Activated naive CD8-positive, alpha-beta T cell treated with anti-CD3 and anti-CD28 coated beads, Interleukin-2, amount 10 ng/mL, durations not matched to agents 7 days and 5 days (primary cell): ENCODE measurements around the gene SMYD4. TPM values are rescaled to one million over a fixed set of nuclear protein-coding genes. Genes with fewer than 3 reads are reported as not detected.
"Not testable (repeated sequence)": the region's sequence is repeated elsewhere in the genome, so short reads cannot be mapped to it uniquely, and the experiment has no call there.

Source experiments
- ATAC-seq: fragments of 150-1000 bp; cut with Tn5 transposase; one replicate; pipeline ENCODE4 v1.10.0; 2021; ENCODE audit warnings: low read depth, moderate library complexity
- POLR2A ChIA-PET: fragments of 350-600 bp; sonication (Branson Sonifier 250); formaldehyde crosslinking; loops from one replicate; lab custom pipeline; 2021; ENCODE audit warnings: antibody characterized with exemption; lab: Charles Lee
- DNase-seq: peaks from one replicate; pipeline ENCODE4 v3.0.0; 2021
- H3K27ac Mint-ChIP-seq: one replicate; pipeline ENCODE4 v1.8.0; 2022; ENCODE audit warnings: mild to moderate bottlenecking, mixed read lengths
- H3K27me3 Mint-ChIP-seq: one replicate; pipeline ENCODE4 v1.8.0; 2022; ENCODE audit warnings: mild to moderate bottlenecking, moderate library complexity, mixed read lengths
- H3K36me3 Mint-ChIP-seq: one replicate; pipeline ENCODE4 v1.8.0; 2021; ENCODE audit warnings: mild to moderate bottlenecking, mixed read lengths
- H3K4me1 Mint-ChIP-seq: one replicate; pipeline ENCODE4 v1.8.0; 2021; ENCODE audit warnings: mixed read lengths
- H3K4me3 Mint-ChIP-seq: one replicate; pipeline ENCODE4 v1.8.0; 2022; ENCODE audit warnings: mild to moderate bottlenecking, moderate library complexity, mixed read lengths
- H3K9me3 Mint-ChIP-seq: one replicate; pipeline ENCODE4 v1.8.0; 2021; ENCODE audit warnings: mixed read lengths
- total RNA-seq, 2 experiments: library from RNA; stranded (reverse); gene quantifications; one replicate each; pipeline ENCODE4 v1.2.3, GENCODE V29; 2021

Gene SMYD4
- total RNA-seq, 2 experiments from 2014 or later, result 44.7 to 48.6 TPM

DNA sequence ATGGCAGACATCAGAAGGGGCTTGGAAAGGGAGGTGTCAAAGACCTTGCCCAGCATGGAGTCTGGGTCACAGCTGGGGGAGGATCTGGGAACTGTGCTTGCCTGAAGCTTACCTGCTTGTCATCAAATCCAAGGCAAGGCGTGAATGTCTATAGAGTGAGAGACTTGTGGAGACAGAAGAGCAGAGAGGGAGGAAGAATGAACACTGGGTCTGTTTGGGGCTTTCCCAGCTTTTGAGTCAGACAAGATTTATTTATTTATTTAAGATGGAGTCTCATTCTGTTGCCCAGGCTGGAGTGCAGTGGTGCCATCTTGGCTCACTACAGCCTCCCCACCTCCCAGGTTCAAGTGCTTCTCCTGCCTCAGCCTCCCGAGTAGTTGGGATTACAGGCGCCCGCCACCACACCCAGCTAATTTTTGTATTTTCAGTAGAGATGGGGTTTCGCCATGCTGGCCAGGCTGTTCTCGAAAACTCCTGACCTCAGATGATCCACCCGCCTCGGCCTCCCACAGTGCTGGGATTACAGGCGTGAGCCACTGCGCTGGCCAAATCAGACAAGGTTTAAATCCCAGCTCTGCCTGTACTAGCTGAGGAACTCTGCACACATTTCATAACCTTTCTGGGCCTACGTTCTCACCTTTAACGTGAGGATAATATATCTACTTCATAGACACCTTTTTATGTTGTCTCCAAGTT is 56.6 kb downstream of the SMYD4 start:
- peak overlapping the region; percentile 54 for H3K27ac Mint-ChIP-seq
- H3K9me3 Mint-ChIP-seq, H3K4me1 Mint-ChIP-seq, DNase-seq, H3K4me3 Mint-ChIP-seq, H3K36me3 Mint-ChIP-seq, H3K27me3 Mint-ChIP-seq, ATAC-seq: not testable (repeated sequence)
- POLR2A ChIA-PET, result interaction anchor here (0.8 kb wide), 1 partner anchor 10 kb away, joined by 3 read pairs; no protein-coding TSS in a partner anchor

DNA sequence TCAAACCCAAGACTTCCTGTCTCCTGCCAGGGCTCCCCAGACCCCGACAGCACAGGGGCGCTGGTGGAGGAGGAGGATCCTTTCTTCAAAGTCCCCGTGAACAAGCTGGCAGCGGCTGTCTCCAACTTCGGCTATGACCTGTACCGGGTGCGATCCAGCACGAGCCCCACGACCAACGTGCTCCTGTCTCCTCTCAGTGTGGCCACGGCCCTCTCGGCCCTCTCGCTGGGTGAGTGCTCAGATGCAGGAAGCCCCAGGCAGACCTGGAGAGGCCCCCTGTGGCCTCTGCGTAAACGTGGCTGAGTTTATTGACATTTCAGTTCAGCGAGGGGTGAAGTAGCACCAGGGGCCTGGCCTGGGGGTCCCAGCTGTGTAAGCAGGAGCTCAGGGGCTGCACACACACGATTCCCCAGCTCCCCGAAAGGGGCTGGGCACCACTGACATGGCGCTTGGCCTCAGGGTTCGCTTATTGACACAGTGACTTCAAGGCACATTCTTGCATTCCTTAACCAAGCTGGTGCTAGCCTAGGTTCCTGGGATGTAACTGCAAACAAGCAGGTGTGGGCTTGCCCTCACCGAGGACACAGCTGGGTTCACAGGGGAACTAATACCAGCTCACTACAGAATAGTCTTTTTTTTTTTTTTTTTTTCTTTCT is 59.8 kb downstream of the SMYD4 start:
- ATAC-seq (peak; percentile 62), DNase-seq (peak; percentile 45)
- H3K4me3 Mint-ChIP-seq, result peak overlapping the region; percentile 54
- H3K27ac Mint-ChIP-seq, result peak overlapping the region; percentile 69
- no peaks in the 10 kb centered on the region for H3K9me3 Mint-ChIP-seq
- no peaks in the 10 kb centered on the region for H3K27me3 Mint-ChIP-seq
- H3K36me3 Mint-ChIP-seq, result peaks cover 1% of the 10 kb centered on the region
- POLR2A ChIA-PET, result interaction anchor here (0.6 to 2.0 kb wide), 7 partner anchors 22 to 53 kb away, joined by 3 to 8 read pairs (median 3); no protein-coding TSS in a partner anchor
- H3K4me1 Mint-ChIP-seq, result peaks cover 13% of the 10 kb centered on the region

- ATAC-seq (no peak), DNase-seq (no peak)
- POLR2A ChIA-PET, result no interaction called here
- peaks cover 29% of the 10 kb centered on the region for H3K4me1 Mint-ChIP-seq
- H3K27me3 Mint-ChIP-seq, result no peaks in the 10 kb centered on the region
- no peak overlapping the region for H3K4me3 Mint-ChIP-seq
- H3K36me3 Mint-ChIP-seq, result no peaks in the 10 kb centered on the region
- H3K27ac Mint-ChIP-seq, result no peak overlapping the region
- no peaks in the 10 kb centered on the region for H3K9me3 Mint-ChIP-seq
Measured at GRCh38 chr17:1767358-1767757, 62.3 kb downstream of the SMYD4 start.

DNA sequence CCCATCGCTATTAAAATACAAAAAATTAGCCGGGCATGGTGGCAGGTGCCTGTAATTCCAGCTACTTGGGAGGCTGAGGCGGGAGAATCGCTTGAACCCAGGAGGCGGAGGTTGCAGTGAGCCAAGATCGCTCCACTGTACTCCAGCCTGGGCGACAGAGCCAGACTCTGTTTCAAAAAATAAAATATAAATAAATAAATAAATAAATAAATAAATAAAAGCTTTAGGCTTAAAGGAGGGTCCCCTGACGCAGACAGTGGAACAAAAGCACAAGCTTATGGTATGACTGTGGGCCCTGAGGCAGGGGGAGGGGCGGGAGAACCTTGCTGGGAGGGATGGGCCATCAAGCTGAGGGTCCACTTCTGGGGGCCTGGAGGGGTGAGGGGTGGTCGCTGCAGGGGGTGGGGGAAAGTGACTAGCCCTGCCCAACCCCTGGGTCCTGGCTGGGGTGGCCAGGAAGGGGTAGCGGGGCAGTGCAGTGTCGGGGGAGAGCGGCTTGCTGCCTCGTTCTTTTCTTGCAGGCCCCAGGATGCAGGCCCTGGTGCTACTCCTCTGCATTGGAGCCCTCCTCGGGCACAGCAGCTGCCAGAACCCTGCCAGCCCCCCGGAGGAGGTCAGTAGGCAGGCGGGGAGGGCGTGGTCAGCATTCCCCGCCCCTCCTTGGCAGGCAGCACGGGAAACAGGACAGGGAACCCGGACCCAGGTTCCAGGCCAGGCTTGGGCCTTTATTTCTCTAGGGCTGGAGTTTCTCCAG is 63.1 kb downstream of the SMYD4 start:
- DNase-seq, result no peak
- POLR2A ChIA-PET, result interaction anchor here (1.2 kb wide), 1 partner anchor 42 kb away, joined by 3 read pairs; the partner anchor contains the start of gene WDR81
- H3K36me3 Mint-ChIP-seq, result no peaks in the 10 kb centered on the region
- no peak overlapping the region for H3K4me3 Mint-ChIP-seq
- H3K9me3 Mint-ChIP-seq, result no peaks in the 10 kb centered on the region
- no peak for ATAC-seq
- no peaks in the 10 kb centered on the region for H3K27me3 Mint-ChIP-seq
- H3K4me1 Mint-ChIP-seq, result peaks cover 33% of the 10 kb centered on the region
- H3K27ac Mint-ChIP-seq, result no peak overlapping the region

DNA sequence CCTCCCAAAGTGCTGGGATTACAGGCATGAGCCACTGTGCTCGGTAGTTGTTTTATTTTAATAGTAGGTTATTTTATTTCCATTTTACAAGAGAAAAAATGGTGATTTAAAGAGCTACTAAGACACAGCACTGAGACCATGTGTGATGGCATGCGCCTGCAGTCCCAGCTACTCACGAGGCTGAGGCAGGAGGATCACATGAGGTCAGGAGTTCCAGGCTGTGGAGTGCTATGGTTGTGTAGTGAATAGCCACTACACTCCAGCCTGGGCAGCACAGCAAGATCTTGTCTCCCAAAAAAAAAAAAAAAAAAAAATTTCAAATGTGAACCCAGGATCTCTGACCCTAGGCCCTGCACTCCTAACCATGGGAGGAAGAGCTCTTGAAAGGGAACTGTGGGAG is 64.1 kb downstream of the SMYD4 start:
- H3K4me1 Mint-ChIP-seq, result peaks cover 31% of the 10 kb centered on the region
- POLR2A ChIA-PET, result interaction anchor here (0.6 to 2.1 kb wide), 5 partner anchors 41 to 260 kb away, joined by 3 to 12 read pairs (median 4); partner anchors contain the start of genes RTN4RL1 and WDR81
- H3K27ac Mint-ChIP-seq, result no peak overlapping the region
- H3K36me3 Mint-ChIP-seq, result no peaks in the 10 kb centered on the region
- ATAC-seq (no peak), DNase-seq (no peak)
- no peaks in the 10 kb centered on the region for H3K9me3 Mint-ChIP-seq
- no peaks in the 10 kb centered on the region for H3K27me3 Mint-ChIP-seq
- no peak overlapping the region for H3K4me3 Mint-ChIP-seq

DNA sequence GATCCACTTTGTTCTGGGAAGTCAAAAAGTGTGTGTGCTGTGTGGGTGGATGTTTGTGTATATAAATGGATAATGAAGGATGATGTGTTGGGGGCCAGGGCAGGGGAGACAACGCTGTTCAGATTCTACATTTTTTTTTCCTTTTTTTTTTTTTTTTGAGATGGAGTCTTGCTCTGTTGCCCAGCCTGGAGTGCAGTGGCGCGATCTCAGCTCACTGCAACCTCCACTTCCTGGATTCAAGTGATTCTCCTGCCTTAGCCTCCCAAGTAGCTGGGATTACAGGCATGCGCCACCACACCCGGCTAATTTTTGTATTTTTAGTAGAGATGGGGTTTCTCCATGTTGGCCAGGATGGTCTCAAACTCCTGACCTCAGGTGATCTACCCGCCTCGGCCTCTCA is 65.0 kb downstream of the SMYD4 start:
- H3K36me3 Mint-ChIP-seq, H3K9me3 Mint-ChIP-seq, H3K27me3 Mint-ChIP-seq, DNase-seq: not testable (repeated sequence)
- ATAC-seq, result peak; percentile 4
- peak overlapping the region; percentile 43 for H3K4me3 Mint-ChIP-seq
- POLR2A ChIA-PET, result interaction anchor here (0.6 to 2.4 kb wide), 8 partner anchors 13 to 116 kb away, joined by 3 to 12 read pairs (median 4); partner anchors contain the start of genes RPA1, SMYD4 and WDR81
- H3K4me1 Mint-ChIP-seq, result peaks cover 28% of the 10 kb centered on the region
- H3K27ac Mint-ChIP-seq, result peak overlapping the region; percentile 85

DNA sequence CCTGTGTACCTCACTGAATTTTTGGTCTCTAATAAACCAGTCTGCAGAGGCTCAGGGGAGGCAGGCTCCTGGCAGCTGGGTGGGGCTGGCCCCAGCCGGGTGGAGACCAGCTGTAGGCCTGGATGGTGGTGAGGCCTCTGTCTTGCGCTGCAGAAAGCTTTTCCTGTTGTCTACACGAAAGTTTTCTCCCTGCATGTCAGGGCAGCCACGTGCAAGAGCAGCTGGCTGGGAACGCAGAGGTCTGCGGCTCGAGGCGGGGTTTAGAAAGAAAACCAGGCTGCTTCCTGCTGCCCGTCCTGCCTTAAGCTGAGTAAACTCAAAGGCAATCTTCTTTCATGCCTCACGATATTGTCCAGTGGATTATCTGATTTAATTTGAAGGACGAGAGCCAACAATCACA is 65.4 kb downstream of the SMYD4 start:
- Mint-ChIP-seq H3K4me3 (peak overlapping the region; percentile 43), H3K36me3 (no peaks in the 10 kb centered on the region), H3K27me3 (no peaks in the 10 kb centered on the region), H3K9me3 (no peaks in the 10 kb centered on the region), H3K4me1 (peaks cover 24% of the 10 kb centered on the region), H3K27ac (peak overlapping the region; percentile 85)
- POLR2A ChIA-PET, result interaction anchor here (0.6 to 2.4 kb wide), 10 partner anchors 10 to 115 kb away, joined by 3 to 12 read pairs (median 4); partner anchors contain the start of genes RPA1, SMYD4 and WDR81
- ATAC-seq, result peak; percentile 98
- peak; percentile 74 for DNase-seq

GRCh38 chr17:1762901-1763898 is 66.5 kb downstream of the SMYD4 start:
- Mint-ChIP-seq H3K36me3 (no peaks in the 10 kb centered on the region), H3K4me3 (peak overlapping the region; percentile 43), H3K27me3 (peaks cover 2% of the 10 kb centered on the region), H3K4me1 (peaks cover 23% of the 10 kb centered on the region), H3K9me3 (no peaks in the 10 kb centered on the region), H3K27ac (peak overlapping the region; percentile 85)
- POLR2A ChIA-PET, result interaction anchor here (0.8 to 2.4 kb wide), 8 partner anchors 9 to 114 kb away, joined by 3 to 12 read pairs (median 4); partner anchors contain the start of gene WDR81
- ATAC-seq (no peak), DNase-seq (no peak)

DNA sequence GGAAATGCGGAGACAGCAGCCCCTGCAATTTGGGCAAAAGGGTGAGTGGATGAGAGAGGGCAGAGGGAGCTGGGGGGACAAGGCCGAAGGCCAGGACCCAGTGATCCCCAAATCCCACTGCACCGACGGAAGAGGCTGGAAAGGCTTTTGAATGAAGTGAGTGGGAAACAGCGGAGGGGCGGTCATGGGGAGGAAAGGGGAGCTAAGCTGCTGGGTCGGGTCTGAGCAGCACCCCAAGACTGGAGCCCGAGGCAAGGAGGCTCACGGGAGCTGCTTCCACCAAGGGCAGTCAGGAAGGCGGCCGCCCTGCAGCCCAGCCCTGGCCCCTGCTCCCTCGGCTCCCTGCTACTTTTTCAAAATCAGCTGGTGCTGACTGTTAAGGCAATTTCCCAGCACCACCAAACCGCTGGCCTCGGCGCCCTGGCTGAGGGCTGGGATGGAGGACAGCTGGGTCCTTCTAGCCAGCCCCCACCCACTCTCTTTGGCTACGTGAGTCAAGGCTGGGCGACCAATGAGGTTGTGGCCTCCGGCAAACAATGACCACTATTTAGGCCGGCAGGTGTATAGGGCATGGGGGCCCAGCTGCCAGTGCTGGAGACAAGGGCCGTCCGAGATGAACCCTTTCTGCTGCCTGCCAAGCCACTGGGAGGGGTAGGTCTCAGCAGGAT is 67.3 kb downstream of the SMYD4 start:
- Mint-ChIP-seq H3K36me3 (no peaks in the 10 kb centered on the region), H3K4me1 (peaks cover 20% of the 10 kb centered on the region), H3K27ac (no peak overlapping the region), H3K4me3 (no peak overlapping the region), H3K9me3 (no peaks in the 10 kb centered on the region), H3K27me3 (peaks cover 2% of the 10 kb centered on the region)
- POLR2A ChIA-PET, result interaction anchor here (0.6 to 2.4 kb wide), 2 partner anchors 16 to 37 kb away, joined by 3 to 9 read pairs; partner anchors contain the start of gene WDR81
- DNase-seq (no peak), ATAC-seq (no peak)

GRCh38 chr17:1759529-1759928 is 70.2 kb downstream of the SMYD4 start:
- H3K4me3 Mint-ChIP-seq, result no peak overlapping the region
- peaks cover 17% of the 10 kb centered on the region for H3K4me1 Mint-ChIP-seq
- peaks cover 2% of the 10 kb centered on the region for H3K27me3 Mint-ChIP-seq
- no peaks in the 10 kb centered on the region for H3K36me3 Mint-ChIP-seq
- no peak for ATAC-seq
- no peaks in the 10 kb centered on the region for H3K9me3 Mint-ChIP-seq
- no peak for DNase-seq
- H3K27ac Mint-ChIP-seq, result no peak overlapping the region
- POLR2A ChIA-PET, result no interaction called here

DNA sequence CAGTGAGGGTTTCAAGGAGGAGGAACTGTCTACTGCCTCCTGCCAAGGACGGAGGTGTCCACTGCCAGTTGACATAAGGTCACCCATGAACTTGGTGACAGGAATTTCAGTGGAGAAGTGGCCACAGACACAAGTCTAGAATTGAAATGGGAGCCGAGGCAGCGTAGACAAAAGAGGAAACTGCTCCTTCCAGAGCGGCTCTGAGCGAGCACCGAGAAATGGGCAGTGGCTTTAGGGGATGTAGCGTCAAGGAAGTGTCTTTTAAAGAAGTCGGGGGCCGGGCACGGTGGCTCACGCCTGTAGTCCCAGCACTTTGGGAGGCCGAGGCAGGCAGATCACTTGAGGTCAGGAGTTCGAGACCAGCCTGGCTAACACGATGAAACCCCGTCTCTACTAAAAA is 70.9 kb downstream of the SMYD4 start:
- ATAC-seq (no peak), DNase-seq (no peak)
- peaks cover 2% of the 10 kb centered on the region for H3K27me3 Mint-ChIP-seq
- H3K9me3 Mint-ChIP-seq, result no peaks in the 10 kb centered on the region
- H3K4me1 Mint-ChIP-seq, result peaks cover 10% of the 10 kb centered on the region
- POLR2A ChIA-PET, result no interaction called here
- H3K36me3 Mint-ChIP-seq, result no peaks in the 10 kb centered on the region
- no peak overlapping the region for H3K27ac Mint-ChIP-seq
- no peak overlapping the region for H3K4me3 Mint-ChIP-seq

DNA sequence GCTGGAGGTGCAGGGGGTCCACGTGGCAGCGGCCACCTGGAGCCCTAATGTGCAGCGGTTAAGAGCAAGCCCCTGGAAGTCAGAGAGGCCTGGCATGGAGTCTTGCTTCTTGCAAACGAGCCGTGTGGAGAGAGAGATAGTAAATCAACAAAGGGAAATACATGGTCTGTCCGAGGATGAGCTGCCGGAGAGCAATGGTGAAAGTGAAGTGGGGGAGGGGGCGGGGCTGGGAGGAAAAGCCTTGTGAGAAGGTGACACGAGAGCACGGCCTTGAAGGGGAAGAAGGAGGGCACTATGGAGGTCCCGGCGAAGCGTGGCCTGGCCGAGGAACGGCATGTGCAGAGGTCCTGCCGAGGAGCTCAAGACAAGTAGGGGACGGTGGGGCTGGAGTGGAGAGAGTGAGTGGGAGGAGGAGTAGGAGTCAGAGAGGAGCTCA is 73.9 kb downstream of the SMYD4 start:
- Mint-ChIP-seq H3K9me3 (no peaks in the 10 kb centered on the region), H3K4me3 (no peak overlapping the region)
- POLR2A ChIA-PET, result no interaction called here

More for the DNA sequence above, 73.9 kb downstream of the SMYD4 start:
- ATAC-seq (no peak), DNase-seq (no peak)
- no peak overlapping the region for H3K27ac Mint-ChIP-seq
- no peaks in the 10 kb centered on the region for H3K36me3 Mint-ChIP-seq
- peaks cover 5% of the 10 kb centered on the region for H3K27me3 Mint-ChIP-seq
- H3K4me1 Mint-ChIP-seq, result no peaks in the 10 kb centered on the region
